Measurements from ENCODE around the gene BPIFB4. TPM values are rescaled to one million over a fixed set of nuclear protein-coding genes. Genes with fewer than 3 reads are reported as not detected.
"Not testable (repeated sequence)": the region's sequence is repeated elsewhere in the genome, so short reads cannot be mapped to it uniquely, and the experiment has no call there.

The BPIFB4 gene
- total and polyA plus RNA-seq, 2 donors (not counting 3 experiments of a cell fraction or from before 2014, with no cell fraction given), result not detected

- Histone ChIP-seq H3K79me2 (ENCODE audit: control insufficient read depth, insufficient read depth, low read length) (no peaks in the 10 kb centered on the region), H3K4me3 (replicated peaks in 1 of 3; ENCODE audit: insufficient read depth in 1 of 3, low read depth in 1 of 3, low read length in 3 of 3) (no peak overlapping the region), H2AFZ (ENCODE audit: low read depth, low read length) (no peak overlapping the region), H3K4me2 (ENCODE audit: insufficient read depth, low read length) (no peak overlapping the region), H3K9me1 (replicated peaks; ENCODE audit: control insufficient read depth, extremely low read depth, insufficient read depth, low read length) (no peaks in the 10 kb centered on the region), H3K9me3 (replicated peaks; ENCODE audit: control insufficient read depth, insufficient read depth, low read length) (no peaks in the 10 kb centered on the region), H3K4me1 (ENCODE audit: control insufficient read depth, extremely low read depth, insufficient read depth, low read length) (no peaks in the 10 kb centered on the region), H3K36me3 (ENCODE audit: control insufficient read depth in 2 of 2, extremely low read depth in 1 of 2, insufficient read depth in 2 of 2, low read length in 2 of 2) (no peaks in the 10 kb centered on the region), H3K27me3 (ENCODE audit: control insufficient read depth in 2 of 2, insufficient read depth in 2 of 2, low read length in 2 of 2) (no peaks in the 10 kb centered on the region), H3K9ac (replicated peaks; ENCODE audit: extremely low read depth, insufficient read depth, low read length) (no peak overlapping the region), H4K20me1 (replicated peaks; ENCODE audit: control insufficient read depth, extremely low read depth, insufficient read depth, low read length) (no peaks in the 10 kb centered on the region), H3K27ac (ENCODE audit: insufficient read depth, low read depth, low read length) (no peak overlapping the region)
- DNase-seq (ENCODE audit: low read depth, low spot score) (no peak), FAIRE-seq (no peak)
- no TSS peak for BruUV-seq (replicated peaks)
- intact Hi-C loops (cut with micrococcal nuclease), result no loop called here
- dilution Hi-C loops (cut with MboI; ENCODE audit: extremely low pct_ligation_motif_present, low sequenced_read_pairs), result no loop called here
- ChIA-PET POLR2A (no interaction called here), CTCF (no interaction called here)
- TF ChIP-seq CTCF (IDR thresholded peaks at IDR 0.05; ENCODE audit: extremely low read depth in 1 of 2, insufficient read depth in 1 of 2, low read depth in 1 of 2, low read length in 2 of 2) (no peak), POLR2A (IDR thresholded peaks at IDR 0.05; ENCODE audit: low read depth, low read length) (no peak), GATA2 (IDR thresholded peaks at IDR 0.05; ENCODE audit: insufficient read depth, insufficient read length, low read depth, low read length) (no peak)
Measured at GRCh38 chr20:33113387-33113908, 34.0 kb downstream of the BPIFB4 start.

DNA sequence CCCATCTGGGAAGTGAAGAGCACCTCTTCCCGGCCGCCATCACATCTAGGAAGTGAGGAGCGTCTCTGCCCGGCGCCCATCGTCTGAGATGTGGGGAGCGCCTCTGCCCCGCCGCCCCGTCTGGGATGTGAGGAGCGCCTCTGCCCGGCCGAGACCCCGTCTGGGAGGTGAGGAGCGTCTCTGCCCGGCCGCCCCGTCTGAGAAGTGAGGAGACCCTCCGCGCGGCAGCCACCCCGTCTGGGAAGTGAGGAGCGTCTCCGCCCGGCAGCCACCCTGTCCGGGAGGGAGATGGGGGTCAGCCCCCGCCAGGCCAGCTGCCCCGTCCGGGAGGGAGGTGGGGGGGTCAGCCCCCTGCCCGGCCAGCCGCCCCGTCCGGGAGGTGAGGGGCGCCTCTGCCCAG is 36.1 kb downstream of the BPIFB4 start:
- CTCF ChIA-PET; H3K9ac ChIP-seq (replicated peaks; ENCODE audit: extremely low read depth, insufficient read depth, low read length); H3K4me3 ChIP-seq (replicated peaks in 1 of 3; ENCODE audit: insufficient read depth in 1 of 3, low read depth in 1 of 3, low read length in 3 of 3); H3K9me1 ChIP-seq (replicated peaks; ENCODE audit: control insufficient read depth, extremely low read depth, insufficient read depth, low read length); POLR2A ChIA-PET; H3K4me2 ChIP-seq (ENCODE audit: insufficient read depth, low read length); H3K36me3 ChIP-seq (ENCODE audit: control insufficient read depth in 2 of 2, extremely low read depth in 1 of 2, insufficient read depth in 2 of 2, low read length in 2 of 2); dilution Hi-C loops (cut with MboI; ENCODE audit: extremely low pct_ligation_motif_present, low sequenced_read_pairs); H2AFZ ChIP-seq (ENCODE audit: low read depth, low read length); H3K27ac ChIP-seq (ENCODE audit: insufficient read depth, low read depth, low read length); H4K20me1 ChIP-seq (replicated peaks; ENCODE audit: control insufficient read depth, extremely low read depth, insufficient read depth, low read length); H3K79me2 ChIP-seq (ENCODE audit: control insufficient read depth, insufficient read depth, low read length); H3K27me3 ChIP-seq (ENCODE audit: control insufficient read depth in 2 of 2, insufficient read depth in 2 of 2, low read length in 2 of 2); H3K9me3 ChIP-seq (replicated peaks; ENCODE audit: control insufficient read depth, insufficient read depth, low read length); intact Hi-C loops (cut with micrococcal nuclease); FAIRE-seq; H3K4me1 ChIP-seq (ENCODE audit: control insufficient read depth, extremely low read depth, insufficient read depth, low read length); DNase-seq (ENCODE audit: low read depth, low spot score); BruUV-seq (replicated peaks): not testable (repeated sequence)
